GM23248 (cell line): ENCODE results near the gene MRAS.

ENCODE experiments used
- EZH2 ChIP-seq: fragments of 200-600 bp; sonication (generic); IDR thresholded peaks from 2 replicates; pipeline ENCODE4 v1.6.1; 2018; ENCODE audit warnings: antibody characterized with exemption, mild to moderate bottlenecking; ENCODE audit not compliant: insufficient read depth, poor library complexity, severe bottlenecking
- EZH2phosphoT487 ChIP-seq: fragments of 200-600 bp; sonication (generic); IDR thresholded peaks from 2 replicates; pipeline ENCODE4 v1.6.1; 2018; ENCODE audit warnings: antibody characterized with exemption, moderate library complexity, mild to moderate bottlenecking, low read depth; ENCODE audit not compliant: insufficient read depth

GRCh38 chr3:138437281-138437680 lies 88.9 kb downstream of the MRAS start:
- TF ChIP-seq EZH2 (no peak), EZH2phosphoT487 (no peak)
